ENCODE measurements around the gene MARCO. TPM values are rescaled to one million over a fixed set of nuclear protein-coding genes. Genes with fewer than 3 reads are reported as not detected.

The MARCO gene
- total and polyA plus RNA-seq, 2 donors (not counting 3 experiments of a cell fraction or from before 2014, with no cell fraction given): not detected

DNA sequence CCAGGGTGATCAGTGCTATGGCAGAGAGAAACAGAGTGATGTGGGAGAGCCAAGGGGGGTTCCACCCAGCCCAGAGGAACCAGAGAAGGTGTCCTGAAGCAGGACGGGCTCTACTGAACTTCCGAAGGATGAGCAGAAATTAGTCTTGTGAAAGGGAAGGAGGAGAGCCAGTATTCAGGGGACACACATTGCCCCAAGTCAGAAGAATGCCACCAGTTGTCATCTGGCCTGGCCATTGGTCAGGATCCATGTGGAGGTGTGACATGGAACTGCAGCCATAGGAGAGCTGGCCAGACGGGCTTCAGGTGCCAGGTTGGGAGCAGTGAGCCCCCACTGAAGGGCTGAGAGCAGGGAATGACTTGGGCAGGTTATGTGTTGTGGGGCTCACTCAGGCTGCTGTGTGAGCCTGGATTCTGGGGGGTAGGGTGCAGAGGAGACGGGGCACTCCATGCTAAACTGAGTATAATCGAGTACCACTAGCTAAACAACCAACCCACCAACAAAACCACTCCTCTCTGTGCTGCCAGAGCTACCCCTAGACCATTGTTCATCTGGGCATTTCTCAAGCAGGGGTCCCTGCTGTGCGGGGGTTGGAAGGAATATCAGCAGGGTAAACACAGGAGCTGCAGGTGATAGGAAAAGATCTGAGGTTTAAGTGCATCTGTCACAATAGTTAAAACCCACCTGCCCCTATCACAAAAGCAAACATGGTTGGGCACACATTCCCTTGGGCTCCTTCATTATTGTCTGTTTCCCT, 25.3 kb downstream of the MARCO start:
- no peak for FAIRE-seq
- Histone ChIP-seq H3K27me3 (ENCODE audit: control insufficient read depth in 2 of 2, insufficient read depth in 2 of 2, low read length in 2 of 2) (no peaks in the 10 kb centered on the region), H3K4me3 (replicated peaks in 1 of 3; ENCODE audit: insufficient read depth in 1 of 3, low read depth in 1 of 3, low read length in 3 of 3) (no peak overlapping the region), H3K79me2 (ENCODE audit: control insufficient read depth, insufficient read depth, low read length) (no peaks in the 10 kb centered on the region), H3K9ac (replicated peaks; ENCODE audit: extremely low read depth, insufficient read depth, low read length) (no peak overlapping the region), H2AFZ (ENCODE audit: low read depth, low read length) (no peak overlapping the region), H4K20me1 (replicated peaks; ENCODE audit: control insufficient read depth, extremely low read depth, insufficient read depth, low read length) (no peaks in the 10 kb centered on the region), H3K9me3 (replicated peaks; ENCODE audit: control insufficient read depth, insufficient read depth, low read length) (no peaks in the 10 kb centered on the region), H3K4me2 (ENCODE audit: insufficient read depth, low read length) (no peak overlapping the region), H3K36me3 (ENCODE audit: control insufficient read depth in 2 of 2, extremely low read depth in 1 of 2, insufficient read depth in 2 of 2, low read length in 2 of 2) (no peaks in the 10 kb centered on the region), H3K4me1 (ENCODE audit: control insufficient read depth, extremely low read depth, insufficient read depth, low read length) (no peaks in the 10 kb centered on the region), H3K27ac (ENCODE audit: insufficient read depth, low read depth, low read length) (no peak overlapping the region), H3K9me1 (replicated peaks; ENCODE audit: control insufficient read depth, extremely low read depth, insufficient read depth, low read length) (no peaks in the 10 kb centered on the region)
- no TSS peak for BruUV-seq (replicated peaks)
- dilution Hi-C loops (cut with MboI; ENCODE audit: extremely low pct_ligation_motif_present, low sequenced_read_pairs) (no loop called here), intact Hi-C loops (cut with micrococcal nuclease) (no loop called here)
- DNase-seq (ENCODE audit: low read depth, low spot score): no peak
- TF ChIP-seq POLR2AphosphoS5 (IDR thresholded peaks at IDR 0.05; ENCODE audit: insufficient read depth, low read depth, low read length): no peak
- TF ChIP-seq MYC (IDR thresholded peaks at IDR 0.05; ENCODE audit: low read depth, low read length): no peak
- TF ChIP-seq, protein P1, sequence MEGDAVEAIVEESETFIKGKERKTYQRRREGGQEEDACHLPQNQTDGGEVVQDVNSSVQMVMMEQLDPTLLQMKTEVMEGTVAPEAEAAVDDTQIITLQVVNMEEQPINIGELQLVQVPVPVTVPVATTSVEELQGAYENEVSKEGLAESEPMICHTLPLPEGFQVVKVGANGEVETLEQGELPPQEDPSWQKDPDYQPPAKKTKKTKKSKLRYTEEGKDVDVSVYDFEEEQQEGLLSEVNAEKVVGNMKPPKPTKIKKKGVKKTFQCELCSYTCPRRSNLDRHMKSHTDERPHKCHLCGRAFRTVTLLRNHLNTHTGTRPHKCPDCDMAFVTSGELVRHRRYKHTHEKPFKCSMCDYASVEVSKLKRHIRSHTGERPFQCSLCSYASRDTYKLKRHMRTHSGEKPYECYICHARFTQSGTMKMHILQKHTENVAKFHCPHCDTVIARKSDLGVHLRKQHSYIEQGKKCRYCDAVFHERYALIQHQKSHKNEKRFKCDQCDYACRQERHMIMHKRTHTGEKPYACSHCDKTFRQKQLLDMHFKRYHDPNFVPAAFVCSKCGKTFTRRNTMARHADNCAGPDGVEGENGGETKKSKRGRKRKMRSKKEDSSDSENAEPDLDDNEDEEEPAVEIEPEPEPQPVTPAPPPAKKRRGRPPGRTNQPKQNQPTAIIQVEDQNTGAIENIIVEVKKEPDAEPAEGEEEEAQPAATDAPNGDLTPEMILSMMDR (IDR thresholded peaks at IDR 0.05; ENCODE audit: extremely low read depth in 1 of 2, insufficient read depth in 1 of 2, low read depth in 1 of 2, low read length in 2 of 2): no peak
- TF ChIP-seq, protein P2, sequence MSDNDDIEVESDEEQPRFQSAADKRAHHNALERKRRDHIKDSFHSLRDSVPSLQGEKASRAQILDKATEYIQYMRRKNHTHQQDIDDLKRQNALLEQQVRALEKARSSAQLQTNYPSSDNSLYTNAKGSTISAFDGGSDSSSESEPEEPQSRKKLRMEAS (IDR thresholded peaks at IDR 0.05; ENCODE audit: insufficient read depth, insufficient read length): no peak
- TF ChIP-seq POLR2A (IDR thresholded peaks at IDR 0.05; ENCODE audit: low read depth, low read length): no peak
- no peak for TF ChIP-seq JUN (IDR thresholded peaks at IDR 0.05; ENCODE audit: borderline replicate concordance, insufficient read depth, insufficient read length, low read depth)
- no peak for TF ChIP-seq FOS (IDR thresholded peaks at IDR 0.05; ENCODE audit: borderline replicate concordance, insufficient read depth, low read length)
- TF ChIP-seq GATA2 (IDR thresholded peaks at IDR 0.05; ENCODE audit: insufficient read depth, insufficient read length, low read depth, low read length): no peak
- no peak for TF ChIP-seq EZH2 (IDR thresholded peaks at IDR 0.05; ENCODE audit: borderline replicate concordance, low read depth, low read length, severe bottlenecking)
- ChIA-PET CTCF (no interaction called here), POLR2A (no interaction called here)
